SK-N-SH (cell line): ENCODE results near the gene HYAL3.

ENCODE experiments used
- CTCF ChIP-seq: fragments of 200-600 bp; sonication (generic); IDR thresholded peaks from 2 replicates; pipeline ENCODE4 v1.6.1; 2017; ENCODE audit warnings: antibody characterized with exemption, mild to moderate bottlenecking, moderate library complexity
- EP300 ChIP-seq, 2 experiments: IDR thresholded peaks; 2 replicates each; pipeline versions ENCODE4 v1.4.0 to v1.6.1; 2012; ENCODE audit warnings: borderline replicate concordance in 1 of 2, low read depth in 1 of 2, low read length in 1 of 2
- EZH2phosphoT487 ChIP-seq: fragments of 200-600 bp; sonication (generic); IDR thresholded peaks from 2 replicates; pipeline ENCODE4 v1.6.1; 2017; ENCODE audit warnings: low read depth, mixed run types, mild to moderate bottlenecking, antibody characterized with exemption, moderate library complexity, borderline replicate concordance
- FOXM1 ChIP-seq: IDR thresholded peaks from 2 replicates; pipeline ENCODE4 v1.4.0; 2012; ENCODE audit warnings: low read depth, mild to moderate bottlenecking
- JUND ChIP-seq: IDR thresholded peaks from 2 replicates; pipeline ENCODE4 v1.4.0; 2012
- MEF2A ChIP-seq: IDR thresholded peaks from 2 replicates; pipeline ENCODE4 v1.4.0; 2012; ENCODE audit warnings: low read depth, borderline replicate concordance
- POLR2AphosphoS5 ChIP-seq: IDR thresholded peaks from 2 replicates; pipeline ENCODE4 v1.6.1; 2012; ENCODE audit warnings: low read depth, low read length
- RCOR1 ChIP-seq: fragments of 150-350 bp; IDR thresholded peaks from 2 replicates; pipeline ENCODE4 v1.6.1; 2017; ENCODE audit warnings: antibody characterized with exemption, low read length
- RFX5 ChIP-seq: IDR thresholded peaks from 2 replicates; pipeline ENCODE4 v1.6.1; 2012; ENCODE audit warnings: mild to moderate bottlenecking, improper control_type of control experiment, low read length
- TAF1 ChIP-seq: IDR thresholded peaks from 2 replicates; pipeline ENCODE4 v1.6.1; 2012; ENCODE audit warnings: low read depth, mild to moderate bottlenecking, low read length, moderate library complexity, borderline replicate concordance
- TCF12 ChIP-seq: IDR thresholded peaks from 2 replicates; pipeline ENCODE4 v1.4.0; 2012
- USF1 ChIP-seq: IDR thresholded peaks from 2 replicates; pipeline ENCODE4 v1.4.0; 2012; ENCODE audit warnings: low read depth, borderline replicate concordance
- YY1 ChIP-seq: IDR thresholded peaks from 2 replicates; pipeline ENCODE4 v1.4.0; 2012; ENCODE audit warnings: low read depth, mild to moderate bottlenecking
- ZBTB33 ChIP-seq: IDR thresholded peaks from 2 replicates; pipeline ENCODE4 v1.4.0; 2012; ENCODE audit warnings: low read depth, borderline replicate concordance

- TF ChIP-seq CTCF (no peak), EZH2phosphoT487 (no peak), EP300 (IDR thresholded peaks at IDR 0.05; ENCODE audit: borderline replicate concordance in 1 of 2, low read depth in 1 of 2, low read length in 1 of 2) (no peak), ZBTB33 (no peak), JUND (no peak), USF1 (no peak), YY1 (no peak), POLR2AphosphoS5 (no peak), TAF1 (no peak), RFX5 (no peak), RCOR1 (no peak), MEF2A (no peak), TCF12 (no peak), FOXM1 (no peak)
Measured at GRCh38 chr3:50293079-50293801, 6.0 kb downstream of the HYAL3 start.
